Measurements from ENCODE around the gene APEX1.

APEX1 gene

GRCh38 chr14:20460458-20461224 is 5.6 kb downstream of the APEX1 start:
- TF ChIP-seq CTCF (IDR thresholded peaks at IDR 0.05), result no peak

GRCh38 chr14:20461225-20462141 is 6.5 kb downstream of the APEX1 start, which contains the start of gene PIP4P1:
Gene PIP4P1 (minus strand): TSS chr14:20461434. CDS start chr14:20461325, 109 bp downstream.
- TF ChIP-seq CTCF (IDR thresholded peaks at IDR 0.05), result no peak

- TF ChIP-seq CTCF (IDR thresholded peaks at IDR 0.05), result no peak
Measured at GRCh38 chr14:20468764-20469241, 13.8 kb downstream of the APEX1 start.

GRCh38 chr14:20469242-20469889 is 14.3 kb downstream of the APEX1 start, which contains the start of gene PNP:
Gene PNP (plus strand): TSS chr14:20469406. CDS start chr14:20469525, 119 bp downstream.
- TF ChIP-seq CTCF (IDR thresholded peaks at IDR 0.05), result no peak

- no peak for TF ChIP-seq CTCF (IDR thresholded peaks at IDR 0.05)
Measured at GRCh38 chr14:20469890-20470602, 15.0 kb downstream of the APEX1 start.

GRCh38 chr14:20470603-20470901 is 15.5 kb downstream of the APEX1 start:
- TF ChIP-seq CTCF (IDR thresholded peaks at IDR 0.05), result no peak

Data from LNCAP (cell line).